IMR-90 (cell line): ENCODE measurements around the gene SLC46A3. TPM values are rescaled to one million over a fixed set of nuclear protein-coding genes. Genes with fewer than 3 reads are reported as not detected.
A peak's percentile ranks its signal among the peaks of the same experiment; 100 is the strongest.

Experiments used
- ATAC-seq: fragments of 200-7000 bp; cut with Tn5 transposase; 2 replicates; pipeline ENCODE4 v1.9.1; 2020; ENCODE audit warnings: low read depth, mild to moderate bottlenecking, moderate library complexity
- BruUV-seq: library from RNA; stranded (reverse); fragments of 400-500 nt; replicated peaks from 2 replicates; lab custom pipeline; 2021; lab: Mats Ljungman, UMichigan
- CTCF ChIA-PET: fragments of 300-600 bp; formaldehyde crosslinking; extraction: SDS; loops from one replicate; lab custom pipeline; 2021; ENCODE audit warnings: antibody characterized with exemption; lab: Yijun Ruan, JAX
- POLR2A ChIA-PET: fragments of 300-600 bp; sonication (Branson Sonifier 250); formaldehyde crosslinking; loops from one replicate; lab custom pipeline; 2022; ENCODE audit warnings: antibody characterized with exemption; ENCODE audit not compliant: unreplicated experiment; lab: Charles Lee
- DNase-seq: peaks from one replicate; pipeline ENCODE4 v3.0.0; 2013
- H2AFZ ChIP-seq: replicated peaks from 2 replicates; pipeline ENCODE3; 2013; ENCODE audit warnings: low read length, mild to moderate bottlenecking; ENCODE audit not compliant: poor library complexity
- H2AK5ac ChIP-seq: 2 replicates; pipeline ENCODE4 v1.6.1; 2013; ENCODE audit warnings: low read depth, low read length, inconsistent platforms
- H2AK9ac ChIP-seq: replicated peaks from 2 replicates; pipeline ENCODE3; 2013; ENCODE audit warnings: mild to moderate bottlenecking, low read depth, low read length, moderate library complexity; ENCODE audit not compliant: poor library complexity
- H2BK120ac ChIP-seq: 2 replicates; pipeline ENCODE4 v1.6.1; 2013; ENCODE audit warnings: low read depth, low read length, inconsistent platforms
- H2BK15ac ChIP-seq: 3 replicates; pipeline ENCODE4 v1.6.1; 2013; ENCODE audit warnings: low read depth, low read length, inconsistent platforms
- H2BK20ac ChIP-seq: 2 replicates; pipeline ENCODE4 v1.6.1; 2013; ENCODE audit warnings: low read depth, mild to moderate bottlenecking, inconsistent platforms, low read length, moderate library complexity
- H2BK5ac ChIP-seq: 2 replicates; pipeline ENCODE4 v1.6.1; 2013; ENCODE audit warnings: mild to moderate bottlenecking, low read depth, low read length, inconsistent platforms; ENCODE audit not compliant: poor library complexity, severe bottlenecking
- H3K14ac ChIP-seq: replicated peaks from 2 replicates; pipeline ENCODE4 v1.6.1; 2013; ENCODE audit warnings: low read depth, low read length, inconsistent platforms
- H3K18ac ChIP-seq: 2 replicates; pipeline ENCODE4 v1.6.1; 2013; ENCODE audit warnings: low read depth, low read length, control low read depth
- H3K23ac ChIP-seq: 2 replicates; pipeline ENCODE4 v1.6.1; 2013; ENCODE audit warnings: low read depth, low read length, inconsistent platforms
- H3K27ac ChIP-seq: 2 replicates; pipeline ENCODE4 v1.5.1; 2013; ENCODE audit warnings: mild to moderate bottlenecking, control low read depth, low read length; ENCODE audit not compliant: insufficient read depth
- H3K27me3 ChIP-seq: 2 replicates; pipeline ENCODE4 v1.6.1; 2013; ENCODE audit warnings: low read length; ENCODE audit not compliant: control insufficient read depth, insufficient read depth
- H3K36me3 ChIP-seq: 2 replicates; pipeline ENCODE4 v1.6.1; 2013; ENCODE audit warnings: low read length, mixed read lengths; ENCODE audit not compliant: control insufficient read depth, insufficient read depth
- H3K4ac ChIP-seq: 2 replicates; pipeline ENCODE4 v1.6.1; 2013; ENCODE audit warnings: low read depth, low read length, inconsistent platforms
- H3K4me1 ChIP-seq: 2 replicates; pipeline ENCODE4 v1.6.1; 2013; ENCODE audit warnings: low read length, mixed read lengths; ENCODE audit not compliant: control insufficient read depth, insufficient read depth
- H3K4me2 ChIP-seq: 2 replicates; pipeline ENCODE4 v1.6.1; 2013; ENCODE audit warnings: low read depth, mild to moderate bottlenecking, control low read depth, low read length, moderate library complexity
- H3K4me3 ChIP-seq: 2 replicates; pipeline ENCODE4 v1.5.1; 2013; ENCODE audit warnings: low read depth, mild to moderate bottlenecking, control low read depth, low read length, moderate library complexity; ENCODE audit not compliant: insufficient read depth
- H3K56ac ChIP-seq: 2 replicates; pipeline ENCODE4 v1.6.1; 2013; ENCODE audit warnings: low read length, inconsistent platforms; ENCODE audit not compliant: insufficient read depth; ENCODE audit errors: extremely low read depth
- H3K79me1 ChIP-seq, 2 experiments: 2 replicates each; pipeline ENCODE4 v1.6.1; 2013; ENCODE audit warnings: low read length in 2 of 2, inconsistent platforms in 1 of 2, low read depth in 1 of 2
- H3K9ac ChIP-seq: 2 replicates; pipeline ENCODE4 v1.6.1; 2013; ENCODE audit warnings: low read depth, low read length, control low read depth
- H3K9me1 ChIP-seq: 2 replicates; pipeline ENCODE4 v1.6.1; 2013; ENCODE audit warnings: low read length, inconsistent platforms; ENCODE audit not compliant: insufficient read depth
- H3K9me3 ChIP-seq: 2 replicates; pipeline ENCODE4 v1.6.1; 2013; ENCODE audit warnings: low read length; ENCODE audit not compliant: control insufficient read depth, insufficient read depth
- H4K20me1 ChIP-seq: 2 replicates; pipeline ENCODE4 v1.6.1; 2013; ENCODE audit warnings: low read length, inconsistent platforms; ENCODE audit not compliant: insufficient read depth
- H4K5ac ChIP-seq: 2 replicates; pipeline ENCODE4 v1.6.1; 2013; ENCODE audit warnings: mild to moderate bottlenecking, low read depth, low read length, control low read depth
- H4K8ac ChIP-seq, 2 experiments: 2 replicates each; pipeline ENCODE4 v1.6.1; 2013; ENCODE audit warnings: low read depth in 2 of 2, low read length in 2 of 2, control low read depth in 1 of 2, inconsistent platforms in 1 of 2
- H4K91ac ChIP-seq: 2 replicates; pipeline ENCODE4 v1.6.1; 2013; ENCODE audit warnings: low read depth, low read length, inconsistent platforms; ENCODE audit not compliant: insufficient read depth
- BHLHE40 ChIP-seq: fragments of 150-350 bp; IDR thresholded peaks from 2 replicates; pipeline ENCODE4 v1.6.1; 2016; ENCODE audit warnings: mild to moderate bottlenecking, low read depth, low read length
- CHD1 ChIP-seq: IDR thresholded peaks from 2 replicates; pipeline ENCODE4 v1.6.1; 2012; ENCODE audit warnings: low read depth, low read length, improper control_type of control experiment
- CTCF ChIP-seq: conservative IDR thresholded peaks from 2 replicates; pipeline ENCODE4 v1.5.1; 2012; ENCODE audit warnings: mild to moderate bottlenecking, low read depth, low read length, improper control_type of control experiment
- ELK1 ChIP-seq: fragments of 150-350 bp; IDR thresholded peaks from 2 replicates; pipeline ENCODE4 v1.6.1; 2016; ENCODE audit warnings: low read depth, mild to moderate bottlenecking, low read length, moderate library complexity, borderline replicate concordance
- FOS ChIP-seq: fragments of 150-350 bp; IDR thresholded peaks from 2 replicates; pipeline ENCODE4 v1.6.1; 2016; ENCODE audit warnings: low read depth, low read length
- MAFK ChIP-seq: IDR thresholded peaks from 2 replicates; pipeline ENCODE4 v1.6.1; 2012; ENCODE audit warnings: low read depth, low read length, improper control_type of control experiment
- MAZ ChIP-seq: IDR thresholded peaks from 2 replicates; pipeline ENCODE4 v1.6.1; 2012; ENCODE audit warnings: low read depth, mild to moderate bottlenecking, low read length, improper control_type of control experiment, moderate library complexity, borderline replicate concordance
- MXI1 ChIP-seq: IDR thresholded peaks from 2 replicates; pipeline ENCODE4 v1.6.1; 2012; ENCODE audit warnings: low read depth, mild to moderate bottlenecking, low read length, moderate library complexity, borderline replicate concordance
- NFE2L2 ChIP-seq: fragments of 150-350 bp; IDR thresholded peaks from 2 replicates; pipeline ENCODE4 v1.6.1; 2016; ENCODE audit warnings: low read depth, mild to moderate bottlenecking, low read length
- POLR2A ChIP-seq: IDR thresholded peaks from 2 replicates; pipeline ENCODE4 v1.6.1; 2012; ENCODE audit warnings: mild to moderate bottlenecking, low read depth, low read length
- RCOR1 ChIP-seq: IDR thresholded peaks from 2 replicates; pipeline ENCODE4 v1.6.1; 2012; ENCODE audit warnings: mild to moderate bottlenecking, low read length, improper control_type of control experiment; ENCODE audit not compliant: insufficient replicate concordance
- RFX5 ChIP-seq: IDR thresholded peaks from 2 replicates; pipeline ENCODE4 v1.8.0; 2012; ENCODE audit warnings: low read depth, mild to moderate bottlenecking, low read length, moderate library complexity
- SMC3 ChIP-seq: fragments of 150-350 bp; IDR thresholded peaks from 2 replicates; pipeline ENCODE4 v1.6.1; 2016; ENCODE audit warnings: low read depth, mild to moderate bottlenecking, antibody characterized with exemption, low read length, moderate library complexity
- USF2 ChIP-seq: fragments of 150-350 bp; IDR thresholded peaks from 2 replicates; pipeline ENCODE4 v1.6.1; 2017; ENCODE audit warnings: mild to moderate bottlenecking, antibody characterized with exemption, low read length, low read depth
- WGBS, 2 experiments: methylation state at CpG; one replicate each; pipeline versions ENCODE4 v1.1.5 to v1.1.7; 2013; ENCODE audit warnings: missing lambda C conversion rate in 2 of 2; ENCODE audit not compliant: insufficient read length in 1 of 2; ENCODE audit errors: extremely low coverage in 2 of 2; 5-methylcytosine and 5-hydroxymethylcytosine counted together
- dilution Hi-C: fragments of 300-500 bp; cut with HindIII; formaldehyde crosslinking; loops from one replicate; pipeline ENCODE4 v1.14.3; 2018; ENCODE audit warnings: low sequenced_read_pairs; ENCODE audit not compliant: unreplicated experiment
- in situ Hi-C: fragments of 300-500 bp; cut with MboI; formaldehyde crosslinking; loops from 3 replicates; pipeline ENCODE4 v1.14.3; 2019; ENCODE audit warnings: low sequenced_read_pairs, inconsistent platforms, mixed read lengths
- intact Hi-C: fragments of 100-400 bp; cut with micrococcal nuclease; formaldehyde crosslinking; loops from 2 replicates; pipeline ENCODE4 v1.10.0; 2022
- polyA plus RNA-seq, 3 experiments: library from polyadenylated mRNA; depleted of rRNA; stranded (reverse); fragments of >200 nt; gene quantifications; 2 replicates each; pipeline ENCODE4 v1.2.3, GENCODE V29; 2012; ENCODE audit warnings: low replicate concordance in 1 of 3
- total RNA-seq: library from RNA; depleted of rRNA; stranded (reverse); fragments of >200 nt; gene quantifications from 2 replicates; pipeline ENCODE4 v1.2.3, GENCODE V29; 2012

SLC46A3 gene
- total and polyA plus RNA-seq, 2 of the 4 experiments (the other 2 are of a cell fraction), result 0.54 to 0.89 TPM

GRCh38 chr13:28753208-28753892, 34.6 kb upstream of the SLC46A3 start:
- in situ Hi-C loops, result no loop called here
- Histone ChIP-seq H3K23ac (peak overlapping the region; percentile 66), H4K20me1 (no peaks in the 10 kb centered on the region), H3K79me1 (no peaks in the 10 kb centered on the region), H4K5ac (peak overlapping the region; percentile 99), H3K14ac (peak overlapping the region; percentile 94), H3K4me3 (no peak overlapping the region), H2BK5ac (peak overlapping the region; percentile 85), H3K27ac (peak overlapping the region; percentile 84; the same call in 1 of the 2 replicates), H3K27me3 (no peaks in the 10 kb centered on the region), H3K9me1 (peaks cover 2% of the 10 kb centered on the region; the same call in 1 of the 2 replicates), H3K4me1 (peaks cover 6% of the 10 kb centered on the region), H3K9me3 (0 out of 2 replicates have a peak, but pooled peaks cover 2% of the 10 kb centered on the region), H4K91ac (peak overlapping the region; percentile 98), H2AFZ (peak overlapping the region; percentile 50), H3K4ac (peak overlapping the region; percentile 96), H2BK20ac (peak overlapping the region; percentile 99), H3K56ac (no peak overlapping the region), H2BK15ac (peak overlapping the region; percentile 42; the same call in 1 of the 3 replicates), H3K36me3 (no peaks in the 10 kb centered on the region), H2AK5ac (peak overlapping the region; percentile 83; the same call in 1 of the 2 replicates), H2AK9ac (no peak overlapping the region), H3K9ac (no peak overlapping the region), H2BK120ac (peak overlapping the region; percentile 98), H3K18ac (peak overlapping the region; percentile 100), H3K4me2 (no peak overlapping the region), H4K8ac (peak overlapping the region; percentile 44 to 87; a peak in 3 of 4 replicates)
- intact Hi-C loops, result loop anchor here (5.0 kb wide), 2 partner anchors 36 to 39 kb away; partner anchors contain the start of gene SLC46A3
- no TSS peak for BruUV-seq
- 0% methylated on average over 1 of the region's 5 CpGs; no CpG with 5 or more reads in 1 of the 2 experiments for WGBS, 2 experiments
- dilution Hi-C loops, result no loop called here
- peak; percentile 91 for DNase-seq
- ATAC-seq, result peak; percentile 99
- ChIA-PET POLR2A (no interaction called here), CTCF (no interaction called here)
- TF ChIP-seq FOS, result peak; percentile 64; the same call in 1 of the 2 replicates
- 0 out of 2 replicates have a peak, but pooled peaks have one; percentile 13 for TF ChIP-seq CTCF
- peak; percentile 71 for TF ChIP-seq BHLHE40
- no peak for TF ChIP-seq RCOR1
- no peak for TF ChIP-seq CHD1
- TF ChIP-seq ELK1, result no peak
- peak; percentile 98 for TF ChIP-seq MXI1
- no peak for TF ChIP-seq RFX5
- peak; percentile 40; the same call in 1 of the 2 replicates for TF ChIP-seq USF2
- TF ChIP-seq MAZ, result 0 out of 2 replicates have a peak, but pooled peaks have one; percentile 9
- TF ChIP-seq MAFK, result peak; percentile 91
- TF ChIP-seq SMC3, result no peak
- no peak for TF ChIP-seq POLR2A
- TF ChIP-seq NFE2L2, result peak; percentile 99
